ENCODE data around the gene SIX4.
"Not testable (repeated sequence)": the region's sequence is repeated elsewhere in the genome, so short reads cannot be mapped to it uniquely, and the experiment has no call there.

Gene SIX4

DNA sequence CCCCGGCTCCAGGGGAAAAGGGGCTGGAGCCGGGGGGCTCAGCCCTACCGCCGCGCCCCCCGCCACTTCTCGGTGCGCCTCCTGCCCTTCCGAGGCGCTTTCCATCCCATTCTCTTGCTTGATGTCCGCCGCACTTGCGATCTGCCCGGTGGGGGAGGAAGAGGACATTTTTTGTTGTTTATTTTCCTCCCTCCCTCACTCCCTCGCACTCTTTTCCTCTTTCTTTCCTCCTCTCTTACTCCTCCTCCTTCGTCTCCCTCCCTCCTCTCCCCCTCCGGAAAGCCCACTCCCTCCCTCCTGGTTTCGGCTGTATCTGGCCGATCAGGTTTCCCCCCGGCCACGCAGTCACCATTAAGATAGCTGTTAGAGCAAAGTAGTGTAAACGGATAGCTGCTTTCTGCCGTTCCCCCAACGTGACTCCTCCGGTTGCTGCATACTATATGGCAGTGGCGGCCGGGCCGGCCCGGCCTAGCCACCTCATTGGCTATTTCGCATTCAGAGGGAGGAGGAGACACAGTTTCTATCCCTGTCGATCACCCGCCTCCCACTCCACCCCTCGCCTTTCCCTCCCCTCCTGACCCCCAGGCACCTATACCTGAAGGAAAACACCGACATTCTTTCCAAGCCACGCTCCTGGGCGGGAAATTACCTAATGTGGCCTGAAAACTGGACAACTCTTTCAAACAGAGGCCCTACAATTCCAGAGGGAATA lies at the start of gene SIX4:
TSS of gene SIX4 (minus strand) at position 445 of the 712 bp plus-strand sequence. CDS start at position 168, 277 bp downstream.
- DNase-seq (ENCODE audit: low read depth in 1 of 2, low spot score in 1 of 2), result no peak

DNA sequence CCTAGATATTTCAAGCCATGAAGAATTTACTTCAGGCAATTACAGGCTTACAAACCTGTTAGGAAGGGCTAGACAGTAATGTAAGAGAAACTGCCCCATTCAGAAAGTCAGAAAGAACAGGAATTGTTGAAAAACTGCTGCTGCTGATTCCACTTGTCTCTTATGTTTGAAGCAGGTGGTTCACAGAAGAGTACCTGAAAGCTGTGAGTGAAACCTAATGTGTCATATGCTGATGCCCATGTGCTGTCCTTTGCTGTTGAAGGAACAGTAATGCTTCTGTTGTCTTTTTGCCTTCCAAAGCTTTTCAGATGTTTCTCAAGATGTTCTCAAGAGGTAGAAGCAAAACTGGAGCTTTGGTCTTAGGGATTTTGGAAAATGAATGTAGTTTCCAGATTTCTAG lies 49.4 kb upstream of the SIX4 start:
- no peak for DNase-seq (ENCODE audit: low read depth in 1 of 2, low spot score in 1 of 2)

DNA sequence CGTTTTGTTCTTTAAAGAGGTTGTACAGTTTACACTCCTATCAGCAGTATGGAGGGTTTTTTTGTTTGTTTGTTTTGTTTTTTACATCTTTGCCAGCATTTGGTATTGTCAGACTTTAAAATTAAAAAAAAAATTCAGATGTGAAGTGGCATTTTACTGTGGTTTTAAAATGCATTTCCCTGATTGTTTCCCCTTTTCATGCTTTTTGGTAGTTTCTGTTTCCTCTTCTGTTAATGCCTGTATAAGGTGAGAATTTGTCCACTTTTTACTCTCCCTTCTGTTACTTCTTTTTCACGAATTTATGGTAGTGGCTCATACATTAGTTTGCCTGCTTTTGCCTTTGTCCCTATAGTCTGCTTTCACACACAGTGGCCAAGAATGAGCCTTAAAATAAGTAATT lies 47.0 kb upstream of the SIX4 start:
- DNase-seq (ENCODE audit: low read depth in 1 of 2, low spot score in 1 of 2), result no peak

DNA sequence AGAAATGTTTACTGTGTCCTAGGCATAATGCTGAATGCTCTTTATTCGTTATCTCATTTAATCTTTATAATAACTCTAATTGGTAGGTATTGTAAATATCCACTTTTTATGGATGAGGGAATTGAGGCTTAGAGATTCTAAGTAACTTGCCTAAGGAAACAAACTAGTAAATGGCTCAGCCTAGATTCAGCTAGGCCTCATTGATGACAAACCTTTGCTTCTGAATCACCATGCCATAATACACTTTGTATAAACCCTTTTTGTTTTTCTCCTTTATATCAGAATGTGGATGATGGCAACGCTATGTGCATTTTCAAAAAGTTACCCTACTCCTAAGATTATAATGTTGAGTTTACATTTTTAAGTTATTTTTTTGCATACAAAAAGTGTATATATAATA lies 44.5 kb upstream of the SIX4 start:
- DNase-seq (ENCODE audit: low read depth in 1 of 2, low spot score in 1 of 2), result no peak

DNA sequence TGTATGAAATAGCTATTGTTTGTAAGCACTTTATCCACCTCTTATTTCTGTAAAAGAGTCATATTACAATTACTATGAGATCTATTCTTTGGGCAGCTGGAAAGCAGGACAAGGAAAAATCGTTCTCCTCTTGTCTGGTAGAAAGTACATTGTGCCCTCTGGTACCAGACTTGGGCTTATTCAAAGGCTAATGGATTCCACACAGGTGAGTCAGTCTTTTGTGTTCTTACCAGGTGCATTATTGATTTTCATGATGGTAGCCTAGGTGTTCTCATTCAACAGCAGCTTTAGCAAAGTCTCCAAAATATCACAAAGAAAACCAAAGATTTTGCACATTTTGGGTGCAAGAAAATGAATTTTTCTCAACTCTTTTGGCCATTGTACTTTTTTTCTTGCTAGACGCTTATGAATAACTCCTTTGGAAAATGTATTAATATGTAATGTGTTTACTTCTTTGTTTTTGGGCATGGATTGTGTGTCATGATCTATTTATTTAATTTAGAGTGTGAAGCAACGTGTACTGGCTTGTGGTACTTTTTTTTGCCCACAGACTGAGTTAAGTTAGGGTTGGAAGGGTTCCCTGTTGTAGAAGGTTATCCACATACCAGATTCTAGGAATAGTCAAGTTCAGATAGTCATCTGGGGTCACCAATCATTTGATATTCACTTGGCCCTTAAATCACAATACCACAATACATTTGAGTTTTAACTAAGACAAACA lies 36.7 kb upstream of the SIX4 start:
- DNase-seq (ENCODE audit: low read depth in 1 of 2, low spot score in 1 of 2), result no peak

DNA sequence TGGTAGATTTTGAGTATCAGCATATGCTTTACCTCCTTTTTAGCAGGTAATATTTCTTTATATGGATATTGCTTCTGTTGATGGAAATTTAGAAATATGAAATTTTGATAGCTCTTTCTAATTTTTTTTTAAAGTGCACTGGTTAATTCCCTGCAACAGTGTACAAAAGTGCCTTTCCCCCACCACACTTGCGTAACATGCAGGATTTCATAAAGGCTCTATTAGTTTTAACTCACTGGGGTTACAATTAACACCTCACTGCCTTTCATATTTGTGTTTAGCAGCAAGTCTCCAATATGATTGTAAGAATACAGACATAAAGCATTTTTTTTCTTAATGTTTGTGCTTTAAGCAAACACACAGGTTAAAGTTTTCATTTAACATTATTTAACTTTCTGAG lies 36.1 kb upstream of the SIX4 start:
- DNase-seq (ENCODE audit: low read depth in 1 of 2, low spot score in 1 of 2), result no peak

DNA sequence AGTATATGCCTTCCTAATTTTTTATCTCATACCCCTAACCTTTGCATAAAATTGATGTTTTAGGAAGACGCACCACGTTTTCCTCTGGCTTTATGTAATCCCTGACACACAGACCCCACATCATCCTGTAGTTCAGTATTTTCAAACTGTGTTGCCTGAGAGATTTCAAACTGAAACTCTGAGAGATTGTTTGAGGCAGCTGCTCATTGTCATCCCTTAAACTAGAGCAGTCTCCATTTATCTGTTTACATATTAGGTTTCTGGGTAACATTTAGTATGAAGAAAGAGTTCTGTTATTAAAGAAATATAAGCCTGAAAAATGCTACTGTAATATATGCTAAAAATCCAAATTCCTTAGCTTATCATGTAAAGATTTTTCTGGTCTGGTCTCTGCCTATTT lies 34.7 kb upstream of the SIX4 start:
- no peak for DNase-seq (ENCODE audit: low read depth in 1 of 2, low spot score in 1 of 2)

DNA sequence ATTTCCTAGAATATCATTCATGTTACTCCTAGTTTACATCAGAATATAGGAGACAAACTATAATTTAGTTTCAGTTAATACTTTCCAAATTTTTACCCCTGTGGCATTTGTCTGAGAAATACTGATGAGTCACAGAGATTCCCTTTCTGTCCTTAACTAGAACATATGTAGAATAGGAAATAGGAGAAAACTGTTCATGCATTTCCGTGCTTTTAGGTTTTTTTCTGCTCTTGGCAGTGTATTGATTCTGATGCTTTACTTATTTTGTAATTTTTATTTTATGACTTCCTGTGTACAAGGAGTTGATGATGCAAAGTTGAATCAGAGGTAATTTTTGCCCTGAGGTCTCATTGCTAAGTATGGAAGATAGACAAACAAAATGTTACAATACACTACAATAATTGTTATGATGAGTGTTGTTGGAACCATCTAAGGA lies 33.4 kb upstream of the SIX4 start:
- no peak for DNase-seq (ENCODE audit: low read depth in 1 of 2, low spot score in 1 of 2)

DNA sequence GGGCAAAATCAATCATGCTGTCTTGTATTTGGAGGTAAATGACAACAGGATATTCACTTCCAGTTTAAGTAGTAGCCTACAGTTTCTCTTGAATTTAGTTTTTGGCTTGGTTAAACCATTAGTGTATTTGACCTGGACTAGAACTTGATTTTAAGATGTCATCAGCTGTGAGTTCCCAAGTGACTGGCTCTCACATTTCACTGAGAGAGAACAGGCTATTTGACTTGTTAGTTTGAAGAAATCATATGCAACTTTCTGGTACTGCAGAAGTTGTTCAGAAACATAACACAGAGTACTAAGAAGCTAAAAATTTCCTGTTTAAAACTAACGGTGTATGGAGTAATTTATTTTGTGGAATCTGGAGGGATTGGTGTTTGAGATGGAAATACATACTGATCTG lies 32.7 kb upstream of the SIX4 start:
- DNase-seq (ENCODE audit: low read depth in 1 of 2, low spot score in 1 of 2), result no peak

DNA sequence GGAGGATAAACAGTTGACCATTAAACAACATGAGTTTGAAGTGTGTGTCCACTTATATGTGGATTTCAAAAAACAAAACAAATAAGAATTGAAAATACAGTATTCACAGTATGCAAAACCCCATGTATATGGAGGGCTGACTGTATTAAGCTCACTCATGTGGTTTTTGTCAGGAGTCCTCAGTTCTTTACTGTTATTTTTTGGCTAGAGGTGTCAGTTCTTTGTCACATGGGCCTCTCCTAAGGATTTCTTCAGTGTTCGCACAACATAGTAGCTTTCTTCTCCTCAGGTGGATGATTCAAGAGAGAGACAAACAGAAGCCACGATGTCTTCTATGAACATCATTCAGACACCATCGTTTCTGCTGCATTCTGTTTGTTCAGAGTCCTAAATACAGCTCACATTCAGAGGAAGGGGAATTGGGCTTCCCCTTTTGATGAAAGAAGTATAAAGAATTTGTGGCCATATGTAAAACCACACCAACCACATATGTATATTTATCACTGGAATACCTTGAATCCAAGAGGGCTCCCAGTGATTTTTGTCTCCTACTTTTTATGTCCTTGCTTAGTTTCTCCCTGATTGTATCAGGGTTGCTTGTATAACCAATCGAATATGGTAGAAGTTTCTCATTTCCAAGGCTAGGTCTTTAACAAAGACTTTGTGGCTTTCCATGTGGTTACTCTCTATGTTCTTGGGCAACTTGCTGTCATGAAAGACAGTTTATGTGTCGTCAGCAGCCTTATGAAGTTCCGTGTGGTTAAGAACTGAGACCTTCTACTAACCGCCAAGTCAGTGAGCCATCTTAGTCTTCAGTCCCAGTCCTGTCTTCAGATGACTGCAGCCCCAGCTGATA lies 29.3 kb upstream of the SIX4 start:
- peak in 1 of 2 donors; percentile 63 for DNase-seq (ENCODE audit: low read depth in 1 of 2, low spot score in 1 of 2)

DNA sequence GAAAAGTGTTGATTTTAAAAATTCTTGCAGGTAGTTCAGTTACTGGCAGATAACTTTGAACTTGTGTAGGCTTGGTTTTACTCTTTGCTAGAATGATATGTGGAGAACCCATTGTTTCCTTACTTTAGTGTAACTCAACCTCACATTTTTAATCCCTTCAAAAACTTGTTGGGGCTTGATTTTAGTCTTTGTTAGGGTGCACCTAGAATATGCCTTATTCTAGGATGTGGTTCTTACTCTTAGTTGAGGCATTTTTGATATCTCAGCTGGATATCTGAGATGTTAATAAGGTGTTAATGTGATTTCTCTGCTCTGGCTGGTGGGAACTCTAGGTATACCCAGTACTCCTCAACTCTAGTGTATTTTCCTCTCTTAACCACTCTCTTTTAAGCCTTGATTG lies 20.4 kb upstream of the SIX4 start:
- DNase-seq (ENCODE audit: low read depth in 1 of 2, low spot score in 1 of 2), result no peak

DNA sequence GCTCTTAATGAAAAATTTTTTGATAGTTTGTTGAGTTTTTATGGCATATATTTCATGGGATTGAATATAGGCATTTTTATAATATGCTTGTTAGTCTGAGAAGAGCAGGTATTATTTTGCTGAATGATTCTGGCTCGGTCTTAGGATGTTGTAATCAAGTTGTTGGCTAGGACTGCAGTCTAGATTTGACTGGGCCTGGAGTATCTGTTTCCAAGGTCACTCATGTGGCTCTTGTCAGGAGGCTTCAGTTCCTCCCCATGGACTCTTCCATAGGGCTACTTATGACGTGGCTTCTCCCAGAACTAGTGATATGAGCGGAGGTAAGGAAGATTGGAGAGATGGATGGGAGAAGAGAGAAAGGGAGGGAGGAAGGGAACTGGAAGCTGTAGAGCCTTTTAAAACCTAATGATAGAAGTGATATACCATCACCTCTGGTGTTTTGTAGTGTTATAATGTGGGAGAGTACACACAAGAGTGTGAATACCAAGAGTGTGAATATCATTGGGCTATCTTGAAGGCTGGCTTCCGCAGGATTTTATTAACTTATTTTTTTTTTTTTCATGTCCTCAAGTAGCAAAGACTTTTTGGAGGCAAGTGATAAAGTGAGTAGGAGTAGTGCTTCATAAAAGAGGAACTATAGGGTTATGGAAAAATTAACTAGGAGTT lies 14.8 kb upstream of the SIX4 start:
- DNase-seq (ENCODE audit: low read depth in 1 of 2, low spot score in 1 of 2), result no peak

DNA sequence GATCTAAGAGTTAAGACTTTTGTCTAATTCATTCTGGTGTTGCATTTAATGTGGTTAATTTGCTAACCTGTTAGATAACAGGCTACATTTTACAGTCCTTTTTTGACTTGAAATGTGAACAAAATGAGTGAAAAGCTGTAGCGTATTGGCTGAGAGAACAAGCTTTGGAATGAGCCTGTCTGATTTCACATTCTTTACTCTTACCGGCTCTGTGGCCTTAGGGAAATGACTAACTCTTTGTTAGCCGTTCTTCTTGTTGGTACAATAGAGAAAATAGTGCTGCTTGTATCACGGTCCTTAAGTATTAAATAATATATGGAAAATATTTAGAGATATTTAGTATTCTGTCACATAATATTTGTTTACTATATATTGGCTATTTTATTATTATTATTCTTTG lies 12.3 kb upstream of the SIX4 start:
- no peak for DNase-seq (ENCODE audit: low read depth in 1 of 2, low spot score in 1 of 2)

DNA sequence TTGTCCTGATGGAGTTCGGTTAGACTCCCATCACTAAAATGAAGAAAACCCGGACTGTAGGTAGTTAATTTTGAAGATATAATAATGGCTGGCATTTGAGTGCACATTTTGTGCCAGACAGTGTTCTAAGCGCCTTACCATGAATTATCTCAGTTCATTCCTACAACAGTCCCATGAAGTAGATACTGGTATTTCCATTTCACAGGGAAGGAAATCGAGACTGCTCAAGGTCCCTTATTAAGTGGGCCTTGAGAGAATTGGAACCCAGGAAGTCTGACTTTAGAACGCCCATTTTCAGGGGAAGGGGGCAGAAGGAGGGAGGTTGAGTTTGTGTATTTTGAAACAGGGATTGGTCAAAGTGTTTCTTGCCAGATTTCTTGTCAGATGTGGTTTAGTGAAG lies 11.3 kb upstream of the SIX4 start:
- no peak for DNase-seq (ENCODE audit: low read depth in 1 of 2, low spot score in 1 of 2)

DNA sequence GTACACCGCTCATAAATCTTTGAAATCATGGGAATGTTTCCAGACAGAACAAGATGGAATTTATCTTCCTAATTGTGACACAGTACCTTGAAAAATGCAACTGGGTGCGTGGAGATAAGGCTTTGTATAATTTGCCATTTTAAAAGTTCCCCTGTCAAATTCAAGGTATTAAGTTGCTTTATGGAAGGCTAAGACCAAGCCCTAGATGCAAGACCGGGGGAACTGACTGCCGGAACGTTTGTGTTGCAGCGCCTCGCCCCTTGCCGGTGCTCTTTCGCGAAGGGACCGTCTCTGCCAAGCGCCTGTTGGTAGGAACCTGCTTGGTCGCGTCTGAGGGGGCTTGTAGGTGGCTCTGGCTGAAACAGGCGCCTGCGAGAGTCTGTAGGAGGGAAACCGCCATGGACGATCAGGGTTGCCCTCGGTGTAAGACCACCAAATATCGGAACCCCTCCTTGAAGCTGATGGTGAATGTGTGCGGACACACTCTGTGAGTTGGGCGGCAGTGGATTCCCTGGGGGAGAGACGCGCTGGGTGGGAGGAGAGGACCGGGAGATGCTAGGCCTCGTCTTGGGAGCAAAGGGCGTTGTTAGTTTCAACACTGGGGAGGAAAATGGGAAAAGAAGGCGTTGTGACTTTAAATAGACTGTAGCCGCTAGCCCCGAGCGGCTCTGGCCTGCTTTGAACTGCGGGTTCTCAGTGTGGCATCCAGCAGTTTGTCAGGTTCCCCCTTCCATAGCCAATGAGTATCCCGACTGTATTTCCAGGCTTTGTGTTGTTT lies 10.5 kb upstream of the SIX4 start, which contains the start of gene MNAT1:
TSS of gene MNAT1 (plus strand) at position 297 of the 778 bp plus-strand sequence. CDS start at position 399, 102 bp downstream.
- DNase-seq (ENCODE audit: low read depth in 1 of 2, low spot score in 1 of 2), result peak; percentile 58 to 66

DNA sequence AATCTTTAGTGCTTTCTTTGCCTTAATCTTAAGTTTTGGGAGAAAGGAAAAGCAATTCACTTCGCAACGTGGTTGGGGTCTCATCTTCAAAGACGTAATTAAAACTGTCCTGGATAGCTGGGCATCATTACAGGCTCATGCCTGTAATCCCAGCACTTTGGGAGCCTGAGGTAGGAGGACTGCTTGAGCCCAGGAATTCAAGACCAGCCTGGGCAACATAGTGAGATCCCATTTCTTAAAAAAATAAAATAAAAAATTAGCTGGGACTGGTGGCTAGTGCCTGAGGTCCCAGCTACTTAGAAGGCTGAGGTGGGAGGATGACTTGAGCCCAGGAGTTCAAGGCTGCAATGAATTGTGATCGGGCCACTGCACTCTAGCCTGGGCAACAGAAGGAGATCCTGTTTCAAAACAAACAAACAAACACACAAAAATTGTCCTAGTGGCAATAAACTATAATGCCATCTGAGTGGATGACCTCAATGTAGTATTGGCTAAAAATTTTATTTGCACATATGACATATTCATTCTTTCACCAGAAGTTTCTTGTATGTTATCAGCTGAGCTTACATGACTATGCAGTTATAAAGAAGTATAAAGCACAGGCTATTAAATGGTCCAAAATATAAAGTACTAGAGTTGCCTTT lies 8.8 kb upstream of the SIX4 start:
- DNase-seq (ENCODE audit: low read depth in 1 of 2, low spot score in 1 of 2), result no peak

DNA sequence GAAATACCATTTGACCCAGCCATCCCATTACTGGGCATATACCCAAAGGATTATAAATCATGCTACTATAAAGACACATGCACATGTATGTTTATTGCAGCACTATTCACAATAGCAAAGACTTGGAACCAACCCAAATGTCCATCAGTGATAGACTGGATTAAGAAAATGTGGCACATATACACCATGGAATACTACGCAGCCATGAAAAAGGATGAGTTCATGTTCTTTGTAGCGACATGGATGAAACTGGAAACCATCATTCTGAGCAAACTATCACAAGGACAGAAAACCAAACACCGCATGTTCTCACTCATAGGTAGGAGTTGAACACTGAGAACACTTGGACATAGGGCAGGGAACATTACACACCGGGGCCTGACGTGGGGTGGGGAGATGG lies 7.1 kb upstream of the SIX4 start:
- DNase-seq (ENCODE audit: low read depth in 1 of 2, low spot score in 1 of 2), result not testable (repeated sequence)

DNA sequence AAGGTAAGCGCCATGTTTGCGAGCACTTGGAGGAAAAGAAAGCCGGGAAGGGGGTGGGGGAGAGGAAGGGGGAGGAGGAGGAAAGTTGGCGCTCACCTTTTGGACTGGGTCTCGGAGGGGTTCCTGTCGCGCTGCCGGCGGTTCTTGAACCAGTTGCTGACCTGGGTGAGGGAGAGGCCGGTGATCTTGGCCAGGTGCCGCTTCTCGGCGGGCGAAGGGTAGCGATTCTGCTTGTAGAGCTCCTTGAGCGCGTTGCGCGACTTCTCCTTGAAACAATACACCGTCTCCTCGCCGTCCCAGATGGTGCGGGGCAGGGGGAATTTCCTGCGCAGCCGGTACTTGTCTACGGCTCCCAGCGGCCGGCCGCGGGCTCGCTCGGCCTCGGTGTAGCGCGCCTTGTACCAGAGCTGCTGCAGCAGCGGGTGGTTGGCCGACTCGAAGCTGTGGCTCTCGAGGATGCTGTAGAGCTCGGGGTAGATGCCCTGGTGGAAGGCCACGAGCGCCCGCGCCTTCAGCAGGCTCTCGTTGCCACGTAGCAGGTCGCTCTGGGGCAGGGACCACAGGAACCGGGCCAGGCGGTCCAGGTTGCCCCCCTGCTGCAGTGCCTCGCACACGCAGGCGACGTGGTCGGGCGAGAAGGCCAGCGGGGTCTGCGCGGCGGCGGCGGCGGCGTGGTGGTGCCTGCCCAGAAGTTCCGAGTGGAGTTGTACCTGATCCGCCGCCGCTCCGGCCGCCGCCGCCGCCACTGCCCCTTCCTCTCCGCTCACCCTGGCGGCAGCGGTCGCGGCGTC lies 840 bp downstream of the SIX4 start:
- DNase-seq (ENCODE audit: low read depth in 1 of 2, low spot score in 1 of 2), result peak in 1 of 2 donors; percentile 3
